PC-3 (cell line): ENCODE data around the gene TSPAN12. TPM values are rescaled to one million over a fixed set of nuclear protein-coding genes. Genes with fewer than 3 reads are reported as not detected.

Experiments used
- ATAC-seq: fragments of 200-7000 bp; cut with Tn5 transposase; 2 replicates; pipeline ENCODE4 v1.9.1; 2020; ENCODE audit warnings: mild to moderate bottlenecking, moderate library complexity
- BruUV-seq: library from RNA; stranded (reverse); fragments of 400-500 nt; replicated peaks from 2 replicates; lab custom pipeline; 2021; lab: Mats Ljungman, UMichigan
- CTCF ChIA-PET: fragments of 300-600 bp; sonication (Branson Sonifier 250); formaldehyde crosslinking; loops from one replicate; lab custom pipeline; 2022; ENCODE audit warnings: antibody characterized with exemption; lab: Charles Lee
- POLR2A ChIA-PET: fragments of 300-600 bp; sonication (Branson Sonifier 250); formaldehyde crosslinking; loops from one replicate; lab custom pipeline; 2022; ENCODE audit warnings: antibody characterized with exemption; ENCODE audit not compliant: unreplicated experiment; lab: Charles Lee
- DNase-seq: peaks from one replicate; pipeline ENCODE4 v3.0.0-alpha.2; 2015
- H2AFZ ChIP-seq: fragments of 300-600 bp; sonication (generic); 2 replicates; pipeline ENCODE4 v1.6.0; 2016; ENCODE audit warnings: antibody characterized with exemption, low read length
- H3F3A ChIP-seq: fragments of 300-600 bp; sonication (generic); one replicate; pipeline ENCODE4 v1.6.0; 2017; ENCODE audit warnings: antibody characterized with exemption, low read length, control low read depth, mild to moderate bottlenecking; ENCODE audit not compliant: unreplicated experiment
- H3K27ac ChIP-seq: fragments of 300-600 bp; sonication (generic); 2 replicates; pipeline ENCODE4 v1.5.1; 2016; ENCODE audit warnings: mild to moderate bottlenecking, low read length
- H3K27me3 ChIP-seq: fragments of 300-600 bp; sonication (generic); 2 replicates; pipeline ENCODE4 v1.6.1; 2016; ENCODE audit warnings: low read length, mixed read lengths
- H3K36me3 ChIP-seq: fragments of 300-600 bp; sonication (generic); 2 replicates; pipeline ENCODE4 v1.6.1; 2016; ENCODE audit warnings: low read depth, mixed run types, low read length, mixed read lengths
- H3K4me1 ChIP-seq: fragments of 300-600 bp; sonication (generic); 2 replicates; pipeline ENCODE4 v1.5.1; 2016; ENCODE audit warnings: low read length; ENCODE audit not compliant: insufficient read depth
- H3K4me2 ChIP-seq: fragments of 300-600 bp; sonication (generic); 2 replicates; pipeline ENCODE4 v1.6.0; 2016; ENCODE audit warnings: low read length
- H3K4me3 ChIP-seq: fragments of 300-600 bp; sonication (generic); 2 replicates; pipeline ENCODE4 v1.5.1; 2016; ENCODE audit warnings: mild to moderate bottlenecking, low read length, mixed read lengths
- H3K79me2 ChIP-seq: fragments of 300-600 bp; sonication (generic); 2 replicates; pipeline ENCODE4 v1.6.1; 2017; ENCODE audit warnings: low read length, mixed read lengths
- H3K9ac ChIP-seq: fragments of 300-600 bp; sonication (generic); 2 replicates; pipeline ENCODE4 v1.6.0; 2016; ENCODE audit warnings: mild to moderate bottlenecking, low read length
- H3K9me2 ChIP-seq: fragments of 300-600 bp; sonication (generic); replicated peaks from 2 replicates; pipeline ENCODE4 v1.6.1; 2016; ENCODE audit warnings: mixed run types, low read length, mixed read lengths
- H3K9me3 ChIP-seq: fragments of 300-600 bp; sonication (generic); 2 replicates; pipeline ENCODE4 v1.6.1; 2016; ENCODE audit warnings: low read length, mixed read lengths
- H4K20me1 ChIP-seq: fragments of 300-600 bp; sonication (generic); 2 replicates; pipeline ENCODE4 v1.6.1; 2016; ENCODE audit warnings: low read length, mixed read lengths
- CTCF ChIP-seq: fragments of 300-600 bp; sonication (generic); conservative IDR thresholded peaks from 2 replicates; pipeline ENCODE4 v1.5.1; 2017; ENCODE audit warnings: antibody characterized with exemption, low read depth, mild to moderate bottlenecking, low read length
- EZH2 ChIP-seq: fragments of 300-600 bp; sonication (generic); IDR thresholded peaks from one replicate; pipeline ENCODE4 v1.6.1; 2017; ENCODE audit warnings: antibody characterized with exemption, mild to moderate bottlenecking, low read length; ENCODE audit not compliant: unreplicated experiment
- EZH2phosphoT487 ChIP-seq: fragments of 300-600 bp; sonication (generic); IDR thresholded peaks from 2 replicates; pipeline ENCODE4 v1.6.1; 2018; ENCODE audit warnings: mild to moderate bottlenecking, antibody characterized with exemption, low read length, borderline replicate concordance
- intact Hi-C: fragments of 100-400 bp; cut with micrococcal nuclease; formaldehyde crosslinking; loops from 2 replicates; pipeline ENCODE4 v1.9.0; 2023
- total RNA-seq: library from RNA; depleted of rRNA; stranded (reverse); fragments of >200 nt; gene quantifications from 2 replicates; pipeline ENCODE4 v1.2.3, GENCODE V29; 2014

Gene TSPAN12
- total RNA-seq, 1 experiment from 2014 or later = 8.3 TPM

GRCh38 chr7:120838281-120838682 lies 19.7 kb downstream of the TSPAN12 start:
- TF ChIP-seq EZH2phosphoT487 = no peak
- H3F3A ChIP-seq = no peaks in the 10 kb centered on the region
- H4K20me1 ChIP-seq = no peaks in the 10 kb centered on the region
- H3K4me3 ChIP-seq = no peak overlapping the region
- H3K79me2 ChIP-seq = no peaks in the 10 kb centered on the region
- ChIA-PET CTCF (no interaction called here), POLR2A (no interaction called here)
- peaks cover 2% of the 10 kb centered on the region; the same call in 1 of the 2 replicates for H3K4me1 ChIP-seq
- intact Hi-C loops = no loop called here
- H2AFZ ChIP-seq = no peak overlapping the region
- H3K9me3 ChIP-seq = no peaks in the 10 kb centered on the region
- BruUV-seq = no TSS peak
- no peaks in the 10 kb centered on the region for H3K36me3 ChIP-seq
- no peak overlapping the region for H3K4me2 ChIP-seq
- ATAC-seq = no peak
- no peak overlapping the region for H3K9ac ChIP-seq
- no peak overlapping the region for H3K27ac ChIP-seq
- no peaks in the 10 kb centered on the region for H3K27me3 ChIP-seq
- H3K9me2 ChIP-seq = no peaks in the 10 kb centered on the region
- no peak for DNase-seq

- no peaks in the 10 kb centered on the region for H3F3A ChIP-seq
- no peak for DNase-seq
- ChIA-PET POLR2A (no interaction called here), CTCF (no interaction called here)
- H3K4me1 ChIP-seq = peaks cover 3% of the 10 kb centered on the region; the same call in 1 of the 2 replicates
- H4K20me1 ChIP-seq = no peaks in the 10 kb centered on the region
- no peaks in the 10 kb centered on the region for H3K79me2 ChIP-seq
- H3K9me3 ChIP-seq = no peaks in the 10 kb centered on the region
- H3K4me2 ChIP-seq = no peak overlapping the region
- no TSS peak for BruUV-seq
- ATAC-seq = no peak
- TF ChIP-seq EZH2 = no peak
- H3K9ac ChIP-seq = no peak overlapping the region
- no peak overlapping the region for H3K4me3 ChIP-seq
- no peaks in the 10 kb centered on the region for H3K9me2 ChIP-seq
- intact Hi-C loops = no loop called here
- no peaks in the 10 kb centered on the region for H3K27me3 ChIP-seq
- H2AFZ ChIP-seq = no peak overlapping the region
- H3K27ac ChIP-seq = no peak overlapping the region
- no peaks in the 10 kb centered on the region for H3K36me3 ChIP-seq
These were observed 20.3 kb downstream of the TSPAN12 start for GRCh38 chr7:120837599-120837998.

- BruUV-seq = no TSS peak
- CTCF ChIA-PET = no interaction called here
- POLR2A ChIA-PET = no interaction called here
- intact Hi-C loops = no loop called here
- ATAC-seq (no peak), DNase-seq (no peak)
- H3K4me1 ChIP-seq = peaks cover 3% of the 10 kb centered on the region; the same call in 1 of the 2 replicates
- H3K9me2 ChIP-seq = no peaks in the 10 kb centered on the region
- H2AFZ ChIP-seq = no peak overlapping the region
- H3K36me3 ChIP-seq = no peaks in the 10 kb centered on the region
- H3K27me3 ChIP-seq = no peaks in the 10 kb centered on the region
- no peaks in the 10 kb centered on the region for H3K9me3 ChIP-seq
- H3K4me2 ChIP-seq = no peak overlapping the region
- no peaks in the 10 kb centered on the region for H3F3A ChIP-seq
- no peak for TF ChIP-seq EZH2phosphoT487
- TF ChIP-seq EZH2 = no peak
- TF ChIP-seq CTCF = no peak
- H3K4me3 ChIP-seq = no peak overlapping the region
- H3K9ac ChIP-seq = no peak overlapping the region
- no peaks in the 10 kb centered on the region for H4K20me1 ChIP-seq
- no peaks in the 10 kb centered on the region for H3K79me2 ChIP-seq
- no peak overlapping the region for H3K27ac ChIP-seq
These were observed 21.3 kb downstream of the TSPAN12 start for GRCh38 chr7:120836556-120837115.
